ENCODE results near the gene DNM3. TPM values are rescaled to one million over a fixed set of nuclear protein-coding genes. Genes with fewer than 3 reads are reported as not detected.

Gene DNM3
- total and polyA plus RNA-seq, 9 of the 15 experiments (the other 6 are each of a cell fraction or from before 2014, with no cell fraction given): 0.08 to 0.36 (median 0.22) TPM; not detected in 1

GRCh38 chr1:171863531-171863930, 22.2 kb downstream of the DNM3 start:
- no peak overlapping the region for H3K4me2 ChIP-seq (ENCODE audit: insufficient read depth, low read length)
- no peaks in the 10 kb centered on the region for H3K9me1 ChIP-seq (ENCODE audit: control insufficient read depth, insufficient read depth, low read length)
- no peak overlapping the region for H3K27ac ChIP-seq (ENCODE audit: extremely low read depth, low read depth, low read length)
- POLR2A ChIA-PET: no interaction called here
- intact Hi-C loops (cut with micrococcal nuclease): no loop called here
- H2AFZ ChIP-seq (ENCODE audit: low read depth, low read length): no peak overlapping the region
- WGBS (ENCODE audit: insufficient coverage, low coverage, missing lambda C conversion rate): 2% methylated on average over 4 of the region's 4 CpGs
- no peaks in the 10 kb centered on the region for H3K79me2 ChIP-seq (ENCODE audit: control insufficient read depth, insufficient read depth, low read length)
- ATAC-seq (no peak), DNase-seq (ENCODE audit: extremely low read depth in 1 of 4, low spot score in 3 of 4) (no peak), FAIRE-seq (no peak)
- H3K4me1 ChIP-seq (replicated peaks in 1 of 2; ENCODE audit: control insufficient read depth in 2 of 2, insufficient read depth in 2 of 2, low read length in 2 of 2): no peaks in the 10 kb centered on the region
- BruUV-seq (replicated peaks): no TSS peak
- in situ Hi-C loops (cut with MboI): no loop called here
- no peak overlapping the region for H3K4me3 ChIP-seq
- no peaks in the 10 kb centered on the region for H3K9me3 ChIP-seq (replicated peaks; ENCODE audit: control insufficient read depth, insufficient read depth, low read depth, low read length)
- no peaks in the 10 kb centered on the region; a peak in 1 of 5 replicates for H3K27me3 ChIP-seq (ENCODE audit: control insufficient read depth in 2 of 2, insufficient read depth in 2 of 2, low read length in 2 of 2)
- no peak overlapping the region for H3K9ac ChIP-seq (ENCODE audit: insufficient read depth in 1 of 2, low read depth in 2 of 2, low read length in 2 of 2)
- CTCF ChIA-PET (ENCODE audit: low intra/inter-chr PET ratio): no interaction called here
- H4K20me1 ChIP-seq (replicated peaks; ENCODE audit: control insufficient read depth, insufficient read depth, low read length): no peaks in the 10 kb centered on the region
- H3K36me3 ChIP-seq (ENCODE audit: control insufficient read depth, insufficient read depth, low read length): no peaks in the 10 kb centered on the region
- TF ChIP-seq GABPB1 (CRISPR knock-in tag; IDR thresholded peaks at IDR 0.05) (no peak), PTBP1 (IDR thresholded peaks at IDR 0.05; ENCODE audit: low read depth, low read length) (no peak), MAFF (IDR thresholded peaks at IDR 0.05; ENCODE audit: low read length) (no peak), HMG20A (CRISPR knock-in tag; conservative IDR thresholded peaks at IDR 0.05) (no peak), SETDB1 (IDR thresholded peaks at IDR 0.05; ENCODE audit: low read length) (no peak), BMI1 (IDR thresholded peaks at IDR 0.05; ENCODE audit: low read length) (no peak), GTF3C2 (IDR thresholded peaks at IDR 0.05; ENCODE audit: borderline replicate concordance, extremely low read depth, insufficient read length) (no peak), KDM4B (IDR thresholded peaks at IDR 0.05; ENCODE audit: borderline replicate concordance in 2 of 2, low read depth in 1 of 2) (no peak), RREB1 (CRISPR knock-in tag; IDR thresholded peaks at IDR 0.05) (no peak)
- TF ChIP-seq, protein P1, sequence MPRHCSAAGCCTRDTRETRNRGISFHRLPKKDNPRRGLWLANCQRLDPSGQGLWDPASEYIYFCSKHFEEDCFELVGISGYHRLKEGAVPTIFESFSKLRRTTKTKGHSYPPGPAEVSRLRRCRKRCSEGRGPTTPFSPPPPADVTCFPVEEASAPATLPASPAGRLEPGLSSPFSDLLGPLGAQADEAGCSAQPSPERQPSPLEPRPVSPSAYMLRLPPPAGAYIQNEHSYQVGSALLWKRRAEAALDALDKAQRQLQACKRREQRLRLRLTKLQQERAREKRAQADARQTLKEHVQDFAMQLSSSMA (CRISPR knock-in tag; IDR thresholded peaks at IDR 0.05): no peak
